Measurements from ENCODE around the gene HELZ. TPM values are rescaled to one million over a fixed set of nuclear protein-coding genes. Genes with fewer than 3 reads are reported as not detected.
"Not testable (repeated sequence)": the region's sequence is repeated elsewhere in the genome, so short reads cannot be mapped to it uniquely, and the experiment has no call there.

Gene HELZ
- total and polyA plus RNA-seq, 8 donors: 27.2 to 64.6 (median 37.3) TPM

DNA sequence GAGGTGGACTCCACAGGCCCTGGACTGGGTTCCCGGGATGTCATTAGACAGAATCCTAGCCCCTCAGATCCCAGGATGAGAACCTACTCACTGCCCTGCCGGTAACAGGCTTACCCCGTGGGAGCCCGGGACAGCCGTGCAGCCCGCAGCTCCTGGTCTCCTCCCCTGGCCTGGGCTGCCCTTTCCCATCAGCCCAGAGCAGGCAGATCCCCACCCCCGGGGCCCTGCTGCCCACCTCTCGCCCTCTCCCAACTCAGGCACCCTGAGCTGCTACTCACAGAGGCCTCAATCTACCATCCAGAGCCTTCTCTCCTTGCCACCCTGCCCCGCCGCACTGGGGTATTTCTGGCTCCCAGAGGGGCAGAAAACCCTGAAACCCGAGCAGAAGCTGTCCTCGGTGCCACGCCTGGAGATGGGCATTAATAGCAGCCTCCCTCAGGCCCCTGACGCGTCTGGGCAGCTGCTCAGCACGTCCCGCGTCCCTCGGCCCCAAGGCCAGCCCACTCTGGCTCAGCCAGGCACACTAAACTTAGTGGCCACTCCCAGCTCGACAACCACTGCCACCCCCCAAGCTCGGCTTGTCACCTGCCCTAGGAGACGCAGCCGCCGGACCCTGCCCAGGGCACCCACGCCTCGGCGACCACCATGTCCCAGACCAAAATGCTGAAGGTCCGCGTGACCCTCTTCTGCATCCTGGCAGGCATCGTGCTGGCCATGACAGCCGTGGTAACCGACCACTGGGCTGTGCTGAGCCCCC lies 200.8 kb downstream of the HELZ start, which contains the start of gene CACNG1:
TSS of gene CACNG1 (plus strand) at position 539 of the 757 bp plus-strand sequence. CDS start at position 646, 107 bp downstream.
- ATAC-seq (no peak), DNase-seq (peak in 1 of 4 donors; percentile 76)
- Histone ChIP-seq H3K27me3 (no peaks in the 10 kb centered on the region), H3K36me3 (no peaks in the 10 kb centered on the region), H3K4me1 (no peaks in the 10 kb centered on the region), H3K27ac (no peak within 1 kb of the TSS), H3K4me3 (no peak within 1 kb of the TSS), H3K9me3 (peaks cover 0 to 23% of the 10 kb centered on the region in 2 donors)
- TF ChIP-seq CTCF (IDR thresholded peaks at IDR 0.05): no peak
- intact Hi-C loops (cut with DNase I): no loop called here

- TF ChIP-seq CTCF (IDR thresholded peaks at IDR 0.05): no peak
- H3K36me3 ChIP-seq: no peaks in the 10 kb centered on the region
- H3K27me3 ChIP-seq: no peaks in the 10 kb centered on the region
- no peak overlapping the region for H3K4me3 ChIP-seq
- H3K27ac ChIP-seq: no peak overlapping the region
- H3K4me1 ChIP-seq: no peaks in the 10 kb centered on the region
- intact Hi-C loops (cut with DNase I): no loop called here
- H3K9me3 ChIP-seq: peaks cover 0 to 14% of the 10 kb centered on the region in 2 donors
- ATAC-seq: no peak
- no peak for DNase-seq
Observed at GRCh38 chr17:67043283-67043682, 201.7 kb downstream of the HELZ start.

GRCh38 chr17:67041941-67042899 lies 202.8 kb downstream of the HELZ start:
- TF ChIP-seq CTCF (IDR thresholded peaks at IDR 0.05): no peak
- Histone ChIP-seq H3K27ac (no peak overlapping the region), H3K9me3 (peaks cover 0 to 3% of the 10 kb centered on the region in 2 donors), H3K4me3 (no peak overlapping the region), H3K27me3 (no peaks in the 10 kb centered on the region), H3K36me3 (no peaks in the 10 kb centered on the region), H3K4me1 (no peaks in the 10 kb centered on the region)
- DNase-seq: no peak
- intact Hi-C loops (cut with DNase I): no loop called here
- no peak for ATAC-seq

DNA sequence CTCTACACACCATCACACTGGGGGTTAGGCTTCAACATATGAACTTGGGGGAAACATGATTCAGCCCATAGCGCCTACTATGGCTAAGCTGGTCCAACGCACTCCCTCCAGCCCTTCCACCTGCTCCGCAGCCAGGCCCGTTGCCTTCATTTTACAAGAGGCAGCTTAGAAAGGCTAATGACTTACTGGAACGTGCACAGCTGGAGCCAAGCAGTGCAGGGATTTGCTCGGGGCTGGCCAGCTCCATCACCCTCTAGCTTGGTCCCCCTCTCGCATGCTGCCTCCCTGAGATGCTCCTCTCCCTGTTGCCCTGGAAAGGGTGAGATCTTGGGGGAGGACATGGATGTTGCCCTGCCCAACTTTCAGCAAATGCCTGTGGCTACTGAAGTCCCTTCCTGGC lies 203.5 kb downstream of the HELZ start:
- DNase-seq (no peak), ATAC-seq (no peak)
- no peaks in the 10 kb centered on the region for H3K36me3 ChIP-seq
- intact Hi-C loops (cut with DNase I): no loop called here
- H3K9me3 ChIP-seq: no peaks in the 10 kb centered on the region
- no peak for TF ChIP-seq CTCF (IDR thresholded peaks at IDR 0.05)
- no peaks in the 10 kb centered on the region for H3K4me1 ChIP-seq
- H3K4me3 ChIP-seq: no peak overlapping the region
- no peaks in the 10 kb centered on the region for H3K27me3 ChIP-seq
- H3K27ac ChIP-seq: no peak overlapping the region

DNA sequence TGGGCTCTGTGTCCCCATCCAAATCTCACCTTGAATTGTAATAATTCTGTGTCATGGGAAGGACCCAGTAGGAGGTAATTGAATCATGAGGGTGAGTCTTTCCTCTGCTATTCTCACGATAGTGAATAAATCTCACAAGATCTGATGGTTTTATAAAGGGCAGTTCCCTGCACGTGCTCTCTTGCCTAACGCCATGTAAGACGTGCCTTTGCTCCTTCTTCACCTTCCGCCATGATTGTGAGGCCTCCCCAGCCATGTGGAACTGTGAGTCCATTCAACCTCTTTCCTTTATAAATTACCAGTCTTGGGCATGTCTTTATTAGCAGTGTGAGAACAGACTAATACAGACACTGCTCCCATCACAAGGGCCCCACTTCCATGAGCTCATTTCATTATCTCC lies 203.9 kb downstream of the HELZ start:
- H3K27ac ChIP-seq; H3K4me3 ChIP-seq; H3K9me3 ChIP-seq; H3K27me3 ChIP-seq; H3K4me1 ChIP-seq; ATAC-seq; H3K36me3 ChIP-seq; DNase-seq; intact Hi-C loops (cut with DNase I): not testable (repeated sequence)

Measured in left lung (tissue), 10 donors.